Caco-2 (cell line): ENCODE results near the gene RNF7. TPM values are rescaled to one million over a fixed set of nuclear protein-coding genes. Genes with fewer than 3 reads are reported as not detected.
"Not testable (repeated sequence)": the region's sequence is repeated elsewhere in the genome, so short reads cannot be mapped to it uniquely, and the experiment has no call there.

Source experiments
- BruUV-seq: library from RNA; stranded (reverse); fragments of 400-500 nt; replicated peaks from 2 replicates; lab custom pipeline; 2021; lab: Mats Ljungman, UMichigan
- CTCF ChIA-PET: fragments of 300-600 bp; sonication (Branson Sonifier 250); formaldehyde crosslinking; loops from one replicate; lab custom pipeline; 2022; ENCODE audit warnings: antibody characterized with exemption; lab: Charles Lee
- POLR2A ChIA-PET: fragments of 300-600 bp; sonication (Branson Sonifier 250); formaldehyde crosslinking; loops from one replicate; lab custom pipeline; 2022; ENCODE audit warnings: antibody characterized with exemption; lab: Charles Lee
- DNase-seq, 2 experiments: peaks; one replicate each; pipeline versions ENCODE4 v3.0.0 to v3.0.0-alpha.2; 2020 to 2022
- H3K27me3 ChIP-seq: replicated peaks from 2 replicates; pipeline ENCODE4 v1.6.0; 2011; ENCODE audit warnings: low read length; ENCODE audit not compliant: control insufficient read depth, insufficient read depth
- H3K36me3 ChIP-seq: 2 replicates; pipeline ENCODE4 v1.5.1; 2011; ENCODE audit warnings: low read length; ENCODE audit not compliant: control insufficient read depth, insufficient read depth
- H3K4me1 ChIP-seq: fragments of 250-450 bp; sonication (Bioruptor Pico); 2 replicates; pipeline ENCODE4 v1.5.1; 2020; ENCODE audit warnings: mild to moderate bottlenecking
- H3K4me3 ChIP-seq: 2 replicates; pipeline ENCODE4 v1.5.1; 2011; ENCODE audit warnings: low read depth, mild to moderate bottlenecking, control low read depth, low read length
- H3K9me3 ChIP-seq: fragments of 250-450 bp; sonication (Bioruptor Pico); 2 replicates; pipeline ENCODE4 v1.5.1; 2020; ENCODE audit warnings: mild to moderate bottlenecking, moderate library complexity
- H3K27ac Mint-ChIP-seq: one replicate; pipeline ENCODE4 v1.8.0; 2022; ENCODE audit warnings: mixed read lengths; ENCODE audit not compliant: unreplicated experiment
- H3K27me3 Mint-ChIP-seq: one replicate; pipeline ENCODE4 v1.8.0; 2022; ENCODE audit warnings: mixed read lengths; ENCODE audit not compliant: insufficient read depth, unreplicated experiment
- H3K36me3 Mint-ChIP-seq: one replicate; pipeline ENCODE4 v1.8.0; 2022; ENCODE audit warnings: mild to moderate bottlenecking, mixed read lengths; ENCODE audit not compliant: insufficient read depth, unreplicated experiment
- H3K4me1 Mint-ChIP-seq: one replicate; pipeline ENCODE4 v1.8.0; 2022; ENCODE audit warnings: low read depth, mixed read lengths; ENCODE audit not compliant: unreplicated experiment
- H3K4me3 Mint-ChIP-seq: one replicate; pipeline ENCODE4 v1.8.0; 2022; ENCODE audit warnings: mild to moderate bottlenecking, moderate library complexity, mixed read lengths; ENCODE audit not compliant: unreplicated experiment
- H3K9me3 Mint-ChIP-seq: one replicate; pipeline ENCODE4 v1.8.0; 2022; ENCODE audit warnings: mixed read lengths; ENCODE audit not compliant: unreplicated experiment
- intact Hi-C: fragments of 100-400 bp; cut with micrococcal nuclease; formaldehyde crosslinking; loops from one replicate; pipeline ENCODE4 v1.10.0; 2022; ENCODE audit not compliant: unreplicated experiment
- total RNA-seq: library from RNA; stranded (reverse); gene quantifications from 2 replicates; pipeline ENCODE4 v1.2.3, GENCODE V29; 2022
- TF ChIP-seq, protein P1 (sequence below), 2 experiments: fragments of 200-600 bp in 1 of 2; IDR thresholded peaks; 1 replicate in 1 of 2; 2 replicates in 1 of 2; pipeline versions ENCODE4 v1.5.1 to v1.8.0; 2011 to 2022; ENCODE audit warnings: antibody characterized with exemption in 1 of 2, control low read depth in 1 of 2, inconsistent platforms in 1 of 2, low read depth in 1 of 2, low read length in 1 of 2, mild to moderate bottlenecking in 1 of 2, moderate library complexity in 1 of 2; ENCODE audit not compliant: insufficient read depth in 1 of 2, severe bottlenecking in 1 of 2, unreplicated experiment in 1 of 2

Gene RNF7
- total RNA-seq, 1 experiment from 2014 or later, result 96.3 TPM

DNA sequence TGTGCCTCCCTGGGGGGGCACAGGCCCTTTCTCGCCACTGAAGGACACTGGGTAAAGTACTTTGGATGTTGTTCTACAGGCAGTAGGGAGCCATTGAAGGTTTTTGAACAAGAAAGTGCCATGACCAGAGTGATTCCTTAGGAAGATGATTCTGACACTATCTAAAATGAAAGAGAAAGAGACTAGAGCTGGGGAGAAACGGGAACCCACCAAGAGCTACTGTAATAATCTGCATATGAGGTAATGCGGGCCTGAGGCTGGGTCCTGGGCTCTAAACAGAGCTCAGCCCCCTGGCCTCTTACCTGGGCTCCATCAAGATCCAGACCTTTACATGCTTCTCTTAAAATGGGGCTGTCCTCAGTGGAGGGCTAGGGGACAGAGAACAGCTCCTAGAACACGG lies 50.1 kb downstream of the RNF7 start:
- Histone ChIP-seq H3K27me3 (no peaks in the 10 kb centered on the region), H3K36me3 (no peaks in the 10 kb centered on the region), H3K4me1 (no peaks in the 10 kb centered on the region), H3K9me3 (no peaks in the 10 kb centered on the region), H3K4me3 (no peak overlapping the region)
- H3K36me3 Mint-ChIP-seq, result no peaks in the 10 kb centered on the region
- no peak overlapping the region for H3K27ac Mint-ChIP-seq
- no peak for DNase-seq
- no peaks in the 10 kb centered on the region for H3K9me3 Mint-ChIP-seq
- no peaks in the 10 kb centered on the region for H3K27me3 Mint-ChIP-seq
- TF ChIP-seq, protein P1, sequence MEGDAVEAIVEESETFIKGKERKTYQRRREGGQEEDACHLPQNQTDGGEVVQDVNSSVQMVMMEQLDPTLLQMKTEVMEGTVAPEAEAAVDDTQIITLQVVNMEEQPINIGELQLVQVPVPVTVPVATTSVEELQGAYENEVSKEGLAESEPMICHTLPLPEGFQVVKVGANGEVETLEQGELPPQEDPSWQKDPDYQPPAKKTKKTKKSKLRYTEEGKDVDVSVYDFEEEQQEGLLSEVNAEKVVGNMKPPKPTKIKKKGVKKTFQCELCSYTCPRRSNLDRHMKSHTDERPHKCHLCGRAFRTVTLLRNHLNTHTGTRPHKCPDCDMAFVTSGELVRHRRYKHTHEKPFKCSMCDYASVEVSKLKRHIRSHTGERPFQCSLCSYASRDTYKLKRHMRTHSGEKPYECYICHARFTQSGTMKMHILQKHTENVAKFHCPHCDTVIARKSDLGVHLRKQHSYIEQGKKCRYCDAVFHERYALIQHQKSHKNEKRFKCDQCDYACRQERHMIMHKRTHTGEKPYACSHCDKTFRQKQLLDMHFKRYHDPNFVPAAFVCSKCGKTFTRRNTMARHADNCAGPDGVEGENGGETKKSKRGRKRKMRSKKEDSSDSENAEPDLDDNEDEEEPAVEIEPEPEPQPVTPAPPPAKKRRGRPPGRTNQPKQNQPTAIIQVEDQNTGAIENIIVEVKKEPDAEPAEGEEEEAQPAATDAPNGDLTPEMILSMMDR (IDR thresholded peaks at IDR 0.05; ENCODE audit: insufficient read depth in 1 of 2, low read depth in 1 of 2, low read length in 1 of 2, severe bottlenecking in 1 of 2, unreplicated experiment in 1 of 2), result no peak
- POLR2A ChIA-PET, result no interaction called here
- CTCF ChIA-PET, result no interaction called here
- no TSS peak for BruUV-seq
- intact Hi-C loops, result no loop called here
- no peak overlapping the region for H3K4me3 Mint-ChIP-seq
- no peaks in the 10 kb centered on the region for H3K4me1 Mint-ChIP-seq

DNA sequence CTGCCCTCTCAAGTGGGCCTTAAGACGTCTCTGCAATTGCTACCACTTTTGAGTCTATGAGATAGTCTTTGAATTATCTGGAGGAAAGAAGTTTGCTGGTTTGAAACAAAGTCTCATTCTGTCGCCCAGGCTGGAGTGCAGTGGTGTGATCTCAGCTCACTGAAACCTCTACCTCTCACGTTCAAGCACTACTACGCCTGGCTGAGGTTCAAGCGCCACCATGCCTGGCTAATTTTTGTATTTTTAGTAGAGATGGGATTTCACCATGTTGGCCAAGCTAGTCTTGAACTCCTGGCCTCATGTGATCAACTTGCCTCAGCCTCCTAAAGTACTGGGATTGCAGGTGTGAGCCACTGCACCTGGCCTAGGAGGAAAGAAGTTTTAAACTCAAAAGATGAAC lies 50.7 kb downstream of the RNF7 start:
- H3K4me3 ChIP-seq, H3K27me3 Mint-ChIP-seq, H3K9me3 ChIP-seq, H3K4me3 Mint-ChIP-seq, H3K27ac Mint-ChIP-seq, H3K27me3 ChIP-seq, H3K9me3 Mint-ChIP-seq, BruUV-seq, DNase-seq, H3K4me1 Mint-ChIP-seq, POLR2A ChIA-PET, intact Hi-C loops, H3K36me3 Mint-ChIP-seq, H3K4me1 ChIP-seq, CTCF ChIA-PET, H3K36me3 ChIP-seq: not testable (repeated sequence)

- H3K4me1 ChIP-seq, result no peaks in the 10 kb centered on the region
- Mint-ChIP-seq H3K27ac (no peak overlapping the region), H3K36me3 (no peaks in the 10 kb centered on the region), H3K9me3 (no peaks in the 10 kb centered on the region), H3K4me3 (no peak overlapping the region), H3K4me1 (no peaks in the 10 kb centered on the region), H3K27me3 (no peaks in the 10 kb centered on the region)
- no peaks in the 10 kb centered on the region for H3K27me3 ChIP-seq
- TF ChIP-seq, protein P1 (IDR thresholded peaks at IDR 0.05; ENCODE audit: insufficient read depth in 1 of 2, low read depth in 1 of 2, low read length in 1 of 2, severe bottlenecking in 1 of 2, unreplicated experiment in 1 of 2), result no peak
- BruUV-seq, result no TSS peak
- ChIA-PET CTCF (no interaction called here), POLR2A (no interaction called here)
- no peak overlapping the region for H3K4me3 ChIP-seq
- intact Hi-C loops, result no loop called here
- H3K36me3 ChIP-seq, result no peaks in the 10 kb centered on the region
- no peaks in the 10 kb centered on the region for H3K9me3 ChIP-seq
- peak in 1 of 2 experiments; percentile 46 for DNase-seq
These were observed 51.2 kb downstream of the RNF7 start for GRCh38 chr3:141789281-141789680.

DNA sequence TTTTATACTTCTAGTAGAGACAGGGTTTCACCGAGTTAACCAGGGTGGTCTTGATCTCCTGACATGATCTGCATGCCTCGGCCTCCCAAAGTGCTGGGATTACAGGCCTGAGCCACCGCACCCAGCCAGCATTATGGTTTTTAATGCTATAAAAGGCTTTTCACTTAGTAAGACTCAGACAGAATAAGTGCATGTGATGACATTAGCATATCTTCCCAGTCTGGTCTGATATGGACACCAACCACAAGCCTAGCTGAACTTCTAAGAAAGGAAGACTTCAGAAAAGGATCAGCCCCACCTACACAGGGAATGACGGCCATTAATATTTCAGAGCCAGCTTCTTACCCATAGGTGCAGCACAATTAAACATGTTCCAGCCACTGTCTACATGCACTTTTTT lies 52.1 kb downstream of the RNF7 start:
- no peaks in the 10 kb centered on the region for H3K27me3 Mint-ChIP-seq
- no TSS peak for BruUV-seq
- Histone ChIP-seq H3K27me3 (no peaks in the 10 kb centered on the region), H3K36me3 (no peaks in the 10 kb centered on the region), H3K4me3 (no peak overlapping the region), H3K4me1 (no peaks in the 10 kb centered on the region), H3K9me3 (no peaks in the 10 kb centered on the region)
- intact Hi-C loops, result no loop called here
- TF ChIP-seq, protein P1 (IDR thresholded peaks at IDR 0.05; ENCODE audit: insufficient read depth in 1 of 2, low read depth in 1 of 2, low read length in 1 of 2, severe bottlenecking in 1 of 2, unreplicated experiment in 1 of 2), result no peak
- CTCF ChIA-PET, result no interaction called here
- POLR2A ChIA-PET, result no interaction called here
- no peak overlapping the region for H3K4me3 Mint-ChIP-seq
- H3K36me3 Mint-ChIP-seq, result no peaks in the 10 kb centered on the region
- no peaks in the 10 kb centered on the region for H3K4me1 Mint-ChIP-seq
- DNase-seq, result no peak
- no peaks in the 10 kb centered on the region for H3K9me3 Mint-ChIP-seq
- no peak overlapping the region for H3K27ac Mint-ChIP-seq
